ENCODE data around the gene STARD7. TPM values are rescaled to one million over a fixed set of nuclear protein-coding genes. Genes with fewer than 3 reads are reported as not detected.

The STARD7 gene
- total RNA-seq, 2 experiments from 2014 or later: 241 to 248 TPM

DNA sequence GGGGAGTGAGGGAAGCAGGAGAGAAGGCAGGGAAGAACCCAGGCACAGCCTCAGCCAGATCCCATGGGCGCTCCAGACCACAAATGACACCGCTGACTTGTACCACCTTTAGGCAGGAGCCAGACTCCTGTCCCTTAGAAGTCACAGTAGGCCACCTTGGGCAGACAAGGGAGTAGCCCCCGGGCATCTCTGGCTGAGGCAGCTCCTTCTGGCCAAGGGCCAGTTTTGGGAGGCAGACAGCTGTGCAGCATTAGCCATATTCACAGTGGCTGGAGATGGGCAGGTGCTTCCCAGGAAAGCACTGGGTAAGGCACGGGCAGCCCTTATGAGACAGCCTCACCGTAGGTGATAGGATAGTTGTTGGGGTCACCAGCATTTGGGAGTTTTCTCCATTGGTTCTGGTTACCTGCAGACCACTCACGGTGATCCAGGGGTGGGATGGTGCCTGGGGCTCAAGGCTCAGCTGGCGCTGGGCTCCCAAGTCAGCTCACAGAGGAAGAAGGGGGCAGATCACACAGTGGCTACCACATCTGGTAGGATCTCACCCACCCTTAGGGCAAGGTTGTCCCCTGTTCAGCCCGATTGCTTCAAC, 72.4 kb downstream of the STARD7 start:
- CTCF ChIA-PET: interaction anchor here (4.3 kb wide), 1 partner anchor 38 kb away, joined by 104 read pairs; no protein-coding TSS in a partner anchor
- POLR2A ChIA-PET: interaction anchor here (1.0 to 1.7 kb wide), 2 partner anchors 9 to 27 kb away, joined by 3 to 7 read pairs; partner anchors contain the start of gene DUSP2

DNA sequence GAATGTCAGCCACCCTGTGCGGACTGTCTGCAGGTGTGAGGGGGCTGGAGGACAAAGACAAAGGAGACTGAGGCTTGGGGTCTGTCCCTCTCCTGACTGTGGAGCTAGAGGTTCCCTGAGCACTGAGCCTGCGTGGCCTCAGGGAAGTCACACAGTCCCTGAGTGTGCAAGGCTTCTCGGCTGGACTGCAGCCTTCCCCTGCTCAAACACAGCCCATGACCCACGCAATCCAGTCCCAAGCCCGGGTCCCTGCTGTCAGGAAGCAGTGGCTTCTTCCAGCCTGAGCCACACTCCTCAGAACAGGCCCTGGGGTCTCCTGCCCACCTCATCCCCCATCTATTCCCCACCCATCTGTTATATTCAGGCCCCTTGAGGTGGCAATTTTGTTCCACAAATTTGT, 73.0 kb downstream of the STARD7 start:
- ChIA-PET CTCF (interaction anchor here (1.1 to 4.3 kb wide), 3 partner anchors 39 to 143 kb away, joined by 3 to 104 read pairs (median 7); no protein-coding TSS in a partner anchor), POLR2A (interaction anchor here (0.6 kb wide), 1 partner anchor 297 kb away, joined by 3 read pairs; no protein-coding TSS in a partner anchor)

DNA sequence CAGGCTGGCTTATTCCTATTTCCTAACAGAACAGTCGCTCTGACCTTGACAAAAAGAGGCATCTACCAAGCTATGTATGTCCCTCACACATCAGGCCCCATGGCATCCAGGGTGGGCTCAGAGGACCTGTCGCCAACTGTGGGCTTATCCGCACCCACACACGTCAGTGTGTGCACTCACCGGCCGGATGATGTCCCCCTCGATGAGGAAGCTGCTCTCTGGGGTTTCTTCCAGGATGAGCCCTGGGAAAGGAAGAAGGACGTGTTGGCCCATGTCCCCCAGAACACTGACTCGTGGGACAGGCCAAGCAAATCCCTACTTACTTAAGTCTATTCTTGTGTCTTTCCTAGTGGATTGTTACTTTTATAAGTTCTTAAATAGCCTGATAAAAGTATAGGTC, 73.5 kb downstream of the STARD7 start:
- CTCF ChIA-PET: interaction anchor here (1.1 to 1.7 kb wide), 2 partner anchors 40 to 142 kb away, joined by 3 to 7 read pairs; no protein-coding TSS in a partner anchor
- POLR2A ChIA-PET: interaction anchor here (0.6 kb wide), 1 partner anchor 297 kb away, joined by 3 read pairs; no protein-coding TSS in a partner anchor

Other genes starting within 250 kb of the STARD7 start
- gene ANKRD36C, start 217.0 kb downstream of the STARD7 start, total RNA-seq: 10 to 100 TPM; 28.8 to 34.7 TPM
- 10 to 100 TPM; 35.4 to 37.9 TPM for gene GPAT2, start 173.9 kb downstream of the STARD7 start, total RNA-seq
- gene ADRA2B, start 92.3 kb downstream of the STARD7 start, total RNA-seq: under 1 TPM; 0.25 to 0.34 TPM
- 10 to 100 TPM; 18.1 to 19.3 TPM for gene ASTL, start 70.3 kb downstream of the STARD7 start, total RNA-seq
- 100 to 1,000 TPM; 297 to 298 TPM for gene DUSP2, start 63.4 kb downstream of the STARD7 start, total RNA-seq
- gene TMEM127, start 57.2 kb upstream of the STARD7 start, total RNA-seq: 10 to 100 TPM; 24.6 to 27.4 TPM
- gene CIAO1, start 57.4 kb upstream of the STARD7 start, total RNA-seq: 10 to 100 TPM; 76.7 to 76.8 TPM
- gene SNRNP200, start 96.7 kb upstream of the STARD7 start, total RNA-seq: 100 to 1,000 TPM; 193 to 200 TPM
- 10 to 100 TPM; 59.8 to 60.7 TPM for gene ITPRIPL1, start 116.5 kb upstream of the STARD7 start, total RNA-seq
- 10 to 100 TPM; 71.9 to 73.9 TPM for gene NCAPH, start 126.9 kb upstream of the STARD7 start, total RNA-seq